ENCODE data around the gene LMX1A.

DNA sequence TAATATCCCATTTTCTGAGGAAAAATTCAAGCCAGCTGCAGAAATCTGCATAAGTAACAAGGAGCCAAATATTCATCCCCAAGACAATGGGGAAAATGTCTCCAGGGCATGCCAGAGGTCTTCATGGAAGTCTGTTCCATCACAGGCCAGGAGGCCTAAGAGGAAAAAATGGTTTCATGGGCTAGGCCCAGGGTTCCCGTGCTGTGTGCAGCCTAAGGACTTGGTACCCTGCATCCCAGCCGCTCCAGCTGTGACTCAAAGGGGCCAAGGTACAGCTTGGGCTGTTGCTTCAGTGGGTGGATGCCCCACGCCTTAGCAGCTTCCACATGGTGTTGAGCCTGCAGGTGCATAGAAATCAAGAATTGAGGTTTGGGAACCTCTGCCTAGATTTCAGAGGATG, 173.5 kb downstream of the LMX1A start:
- TF ChIP-seq, protein P1, sequence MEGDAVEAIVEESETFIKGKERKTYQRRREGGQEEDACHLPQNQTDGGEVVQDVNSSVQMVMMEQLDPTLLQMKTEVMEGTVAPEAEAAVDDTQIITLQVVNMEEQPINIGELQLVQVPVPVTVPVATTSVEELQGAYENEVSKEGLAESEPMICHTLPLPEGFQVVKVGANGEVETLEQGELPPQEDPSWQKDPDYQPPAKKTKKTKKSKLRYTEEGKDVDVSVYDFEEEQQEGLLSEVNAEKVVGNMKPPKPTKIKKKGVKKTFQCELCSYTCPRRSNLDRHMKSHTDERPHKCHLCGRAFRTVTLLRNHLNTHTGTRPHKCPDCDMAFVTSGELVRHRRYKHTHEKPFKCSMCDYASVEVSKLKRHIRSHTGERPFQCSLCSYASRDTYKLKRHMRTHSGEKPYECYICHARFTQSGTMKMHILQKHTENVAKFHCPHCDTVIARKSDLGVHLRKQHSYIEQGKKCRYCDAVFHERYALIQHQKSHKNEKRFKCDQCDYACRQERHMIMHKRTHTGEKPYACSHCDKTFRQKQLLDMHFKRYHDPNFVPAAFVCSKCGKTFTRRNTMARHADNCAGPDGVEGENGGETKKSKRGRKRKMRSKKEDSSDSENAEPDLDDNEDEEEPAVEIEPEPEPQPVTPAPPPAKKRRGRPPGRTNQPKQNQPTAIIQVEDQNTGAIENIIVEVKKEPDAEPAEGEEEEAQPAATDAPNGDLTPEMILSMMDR (conservative IDR thresholded peaks at IDR 0.05; ENCODE audit: low read depth in 2 of 2): no peak
- TF ChIP-seq EZH2 (IDR thresholded peaks at IDR 0.05; ENCODE audit: low read depth, unreplicated experiment) (no peak), CREB1 (CRISPR knock-in tag; IDR thresholded peaks at IDR 0.05; ENCODE audit: low read depth) (no peak), ZNF114 (CRISPR knock-in tag; IDR thresholded peaks at IDR 0.05) (no peak), JUNB (IDR thresholded peaks at IDR 0.05; ENCODE audit: unreplicated experiment) (no peak), ZNF331 (CRISPR knock-in tag; IDR thresholded peaks at IDR 0.05; ENCODE audit: low read depth) (no peak), EZH2phosphoT487 (IDR thresholded peaks at IDR 0.05; ENCODE audit: unreplicated experiment) (no peak), POLR2AphosphoS5 (IDR thresholded peaks at IDR 0.05; ENCODE audit: low read depth) (no peak), STAT1 (IDR thresholded peaks at IDR 0.05; ENCODE audit: unreplicated experiment) (no peak), NANOG (IDR thresholded peaks at IDR 0.05; ENCODE audit: borderline replicate concordance) (no peak)
- TF ChIP-seq, protein P2, sequence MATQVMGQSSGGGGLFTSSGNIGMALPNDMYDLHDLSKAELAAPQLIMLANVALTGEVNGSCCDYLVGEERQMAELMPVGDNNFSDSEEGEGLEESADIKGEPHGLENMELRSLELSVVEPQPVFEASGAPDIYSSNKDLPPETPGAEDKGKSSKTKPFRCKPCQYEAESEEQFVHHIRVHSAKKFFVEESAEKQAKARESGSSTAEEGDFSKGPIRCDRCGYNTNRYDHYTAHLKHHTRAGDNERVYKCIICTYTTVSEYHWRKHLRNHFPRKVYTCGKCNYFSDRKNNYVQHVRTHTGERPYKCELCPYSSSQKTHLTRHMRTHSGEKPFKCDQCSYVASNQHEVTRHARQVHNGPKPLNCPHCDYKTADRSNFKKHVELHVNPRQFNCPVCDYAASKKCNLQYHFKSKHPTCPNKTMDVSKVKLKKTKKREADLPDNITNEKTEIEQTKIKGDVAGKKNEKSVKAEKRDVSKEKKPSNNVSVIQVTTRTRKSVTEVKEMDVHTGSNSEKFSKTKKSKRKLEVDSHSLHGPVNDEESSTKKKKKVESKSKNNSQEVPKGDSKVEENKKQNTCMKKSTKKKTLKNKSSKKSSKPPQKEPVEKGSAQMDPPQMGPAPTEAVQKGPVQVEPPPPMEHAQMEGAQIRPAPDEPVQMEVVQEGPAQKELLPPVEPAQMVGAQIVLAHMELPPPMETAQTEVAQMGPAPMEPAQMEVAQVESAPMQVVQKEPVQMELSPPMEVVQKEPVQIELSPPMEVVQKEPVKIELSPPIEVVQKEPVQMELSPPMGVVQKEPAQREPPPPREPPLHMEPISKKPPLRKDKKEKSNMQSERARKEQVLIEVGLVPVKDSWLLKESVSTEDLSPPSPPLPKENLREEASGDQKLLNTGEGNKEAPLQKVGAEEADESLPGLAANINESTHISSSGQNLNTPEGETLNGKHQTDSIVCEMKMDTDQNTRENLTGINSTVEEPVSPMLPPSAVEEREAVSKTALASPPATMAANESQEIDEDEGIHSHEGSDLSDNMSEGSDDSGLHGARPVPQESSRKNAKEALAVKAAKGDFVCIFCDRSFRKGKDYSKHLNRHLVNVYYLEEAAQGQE (IDR thresholded peaks at IDR 0.05; ENCODE audit: unreplicated experiment): no peak
- TF ChIP-seq, protein P3, sequence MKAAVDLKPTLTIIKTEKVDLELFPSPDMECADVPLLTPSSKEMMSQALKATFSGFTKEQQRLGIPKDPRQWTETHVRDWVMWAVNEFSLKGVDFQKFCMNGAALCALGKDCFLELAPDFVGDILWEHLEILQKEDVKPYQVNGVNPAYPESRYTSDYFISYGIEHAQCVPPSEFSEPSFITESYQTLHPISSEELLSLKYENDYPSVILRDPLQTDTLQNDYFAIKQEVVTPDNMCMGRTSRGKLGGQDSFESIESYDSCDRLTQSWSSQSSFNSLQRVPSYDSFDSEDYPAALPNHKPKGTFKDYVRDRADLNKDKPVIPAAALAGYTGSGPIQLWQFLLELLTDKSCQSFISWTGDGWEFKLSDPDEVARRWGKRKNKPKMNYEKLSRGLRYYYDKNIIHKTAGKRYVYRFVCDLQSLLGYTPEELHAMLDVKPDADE (IDR thresholded peaks at IDR 0.05): no peak
- TF ChIP-seq, protein P4, sequence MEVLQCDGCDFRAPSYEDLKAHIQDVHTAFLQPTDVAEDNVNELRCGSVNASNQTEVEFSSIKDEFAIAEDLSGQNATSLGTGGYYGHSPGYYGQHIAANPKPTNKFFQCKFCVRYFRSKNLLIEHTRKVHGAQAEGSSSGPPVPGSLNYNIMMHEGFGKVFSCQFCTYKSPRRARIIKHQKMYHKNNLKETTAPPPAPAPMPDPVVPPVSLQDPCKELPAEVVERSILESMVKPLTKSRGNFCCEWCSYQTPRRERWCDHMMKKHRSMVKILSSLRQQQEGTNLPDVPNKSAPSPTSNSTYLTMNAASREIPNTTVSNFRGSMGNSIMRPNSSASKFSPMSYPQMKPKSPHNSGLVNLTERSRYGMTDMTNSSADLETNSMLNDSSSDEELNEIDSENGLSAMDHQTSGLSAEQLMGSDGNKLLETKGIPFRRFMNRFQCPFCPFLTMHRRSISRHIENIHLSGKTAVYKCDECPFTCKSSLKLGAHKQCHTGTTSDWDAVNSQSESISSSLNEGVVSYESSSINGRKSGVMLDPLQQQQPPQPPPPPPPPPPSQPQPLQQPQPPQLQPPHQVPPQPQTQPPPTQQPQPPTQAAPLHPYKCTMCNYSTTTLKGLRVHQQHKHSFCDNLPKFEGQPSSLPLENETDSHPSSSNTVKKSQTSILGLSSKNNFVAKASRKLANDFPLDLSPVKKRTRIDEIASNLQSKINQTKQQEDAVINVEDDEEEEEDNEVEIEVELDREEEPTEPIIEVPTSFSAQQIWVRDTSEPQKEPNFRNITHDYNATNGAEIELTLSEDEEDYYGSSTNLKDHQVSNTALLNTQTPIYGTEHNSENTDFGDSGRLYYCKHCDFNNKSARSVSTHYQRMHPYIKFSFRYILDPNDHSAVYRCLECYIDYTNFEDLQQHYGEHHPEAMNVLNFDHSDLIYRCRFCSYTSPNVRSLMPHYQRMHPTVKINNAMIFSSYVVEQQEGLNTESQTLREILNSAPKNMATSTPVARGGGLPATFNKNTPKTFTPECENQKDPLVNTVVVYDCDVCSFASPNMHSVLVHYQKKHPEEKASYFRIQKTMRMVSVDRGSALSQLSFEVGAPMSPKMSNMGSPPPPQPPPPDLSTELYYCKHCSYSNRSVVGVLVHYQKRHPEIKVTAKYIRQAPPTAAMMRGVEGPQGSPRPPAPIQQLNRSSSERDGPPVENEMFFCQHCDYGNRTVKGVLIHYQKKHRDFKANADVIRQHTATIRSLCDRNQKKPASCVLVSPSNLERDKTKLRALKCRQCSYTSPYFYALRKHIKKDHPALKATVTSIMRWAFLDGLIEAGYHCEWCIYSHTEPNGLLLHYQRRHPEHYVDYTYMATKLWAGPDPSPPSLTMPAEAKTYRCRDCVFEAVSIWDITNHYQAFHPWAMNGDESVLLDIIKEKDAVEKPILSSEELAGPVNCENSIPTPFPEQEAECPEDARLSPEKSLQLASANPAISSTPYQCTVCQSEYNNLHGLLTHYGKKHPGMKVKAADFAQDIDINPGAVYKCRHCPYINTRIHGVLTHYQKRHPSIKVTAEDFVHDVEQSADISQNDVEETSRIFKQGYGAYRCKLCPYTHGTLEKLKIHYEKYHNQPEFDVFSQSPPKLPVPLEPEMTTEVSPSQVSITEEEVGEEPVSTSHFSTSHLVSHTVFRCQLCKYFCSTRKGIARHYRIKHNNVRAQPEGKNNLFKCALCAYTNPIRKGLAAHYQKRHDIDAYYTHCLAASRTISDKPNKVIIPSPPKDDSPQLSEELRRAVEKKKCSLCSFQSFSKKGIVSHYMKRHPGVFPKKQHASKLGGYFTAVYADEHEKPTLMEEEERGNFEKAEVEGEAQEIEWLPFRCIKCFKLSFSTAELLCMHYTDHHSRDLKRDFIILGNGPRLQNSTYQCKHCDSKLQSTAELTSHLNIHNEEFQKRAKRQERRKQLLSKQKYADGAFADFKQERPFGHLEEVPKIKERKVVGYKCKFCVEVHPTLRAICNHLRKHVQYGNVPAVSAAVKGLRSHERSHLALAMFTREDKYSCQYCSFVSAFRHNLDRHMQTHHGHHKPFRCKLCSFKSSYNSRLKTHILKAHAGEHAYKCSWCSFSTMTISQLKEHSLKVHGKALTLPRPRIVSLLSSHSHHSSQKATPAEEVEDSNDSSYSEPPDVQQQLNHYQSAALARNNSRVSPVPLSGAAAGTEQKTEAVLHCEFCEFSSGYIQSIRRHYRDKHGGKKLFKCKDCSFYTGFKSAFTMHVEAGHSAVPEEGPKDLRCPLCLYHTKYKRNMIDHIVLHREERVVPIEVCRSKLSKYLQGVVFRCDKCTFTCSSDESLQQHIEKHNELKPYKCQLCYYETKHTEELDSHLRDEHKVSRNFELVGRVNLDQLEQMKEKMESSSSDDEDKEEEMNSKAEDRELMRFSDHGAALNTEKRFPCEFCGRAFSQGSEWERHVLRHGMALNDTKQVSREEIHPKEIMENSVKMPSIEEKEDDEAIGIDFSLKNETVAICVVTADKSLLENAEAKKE (CRISPR knock-in tag; IDR thresholded peaks at IDR 0.05): no peak

All from GM23338 (cell line).